ENCODE data around the gene COL5A2. TPM values are rescaled to one million over a fixed set of nuclear protein-coding genes. Genes with fewer than 3 reads are reported as not detected.

COL5A2 gene
- total RNA-seq, 1 donor from 2014 or later: 26.3 TPM

- DNase-seq (no peak), ATAC-seq (no peak)
- Histone ChIP-seq H3K4me1 (no peaks in the 10 kb centered on the region), H3K9me3 (no peaks in the 10 kb centered on the region), H3K27me3 (ENCODE audit: low read depth) (no peaks in the 10 kb centered on the region), H3K36me3 (peaks cover 44% of the 10 kb centered on the region), H3K4me3 (no peak overlapping the region), H3K27ac (no peak overlapping the region)
- no peak for TF ChIP-seq CTCF (IDR thresholded peaks at IDR 0.05)
- intact Hi-C loops (cut with DNase I): no loop called here
These were observed 182.3 kb downstream of the COL5A2 start for GRCh38 chr2:188997263-188997662.

GRCh38 chr2:188993247-188993646 lies 186.3 kb downstream of the COL5A2 start:
- ATAC-seq (no peak), DNase-seq (no peak)
- H3K4me3 ChIP-seq: no peak overlapping the region
- intact Hi-C loops (cut with DNase I): no loop called here
- no peaks in the 10 kb centered on the region for H3K9me3 ChIP-seq
- peaks cover 47% of the 10 kb centered on the region for H3K36me3 ChIP-seq
- no peak overlapping the region for H3K27ac ChIP-seq
- TF ChIP-seq CTCF (IDR thresholded peaks at IDR 0.05): no peak
- H3K4me1 ChIP-seq: no peaks in the 10 kb centered on the region
- H3K27me3 ChIP-seq (ENCODE audit: low read depth): no peaks in the 10 kb centered on the region

GRCh38 chr2:188986839-188987238 lies 192.7 kb downstream of the COL5A2 start:
- intact Hi-C loops (cut with DNase I): no loop called here
- Histone ChIP-seq H3K27ac (no peak overlapping the region), H3K9me3 (no peaks in the 10 kb centered on the region), H3K4me3 (no peak overlapping the region), H3K4me1 (no peaks in the 10 kb centered on the region), H3K36me3 (peaks cover 5% of the 10 kb centered on the region), H3K27me3 (ENCODE audit: low read depth) (no peaks in the 10 kb centered on the region)
- DNase-seq: no peak
- ATAC-seq: no peak
- TF ChIP-seq CTCF (IDR thresholded peaks at IDR 0.05): no peak

GRCh38 chr2:188984680-188985079 lies 194.9 kb downstream of the COL5A2 start:
- DNase-seq (no peak), ATAC-seq (no peak)
- Histone ChIP-seq H3K36me3 (no peaks in the 10 kb centered on the region), H3K9me3 (no peaks in the 10 kb centered on the region), H3K4me3 (no peak overlapping the region), H3K27ac (no peak overlapping the region), H3K4me1 (no peaks in the 10 kb centered on the region), H3K27me3 (ENCODE audit: low read depth) (no peaks in the 10 kb centered on the region)
- intact Hi-C loops (cut with DNase I): no loop called here
- TF ChIP-seq CTCF (IDR thresholded peaks at IDR 0.05): no peak

GRCh38 chr2:188984065-188984491 lies 195.5 kb downstream of the COL5A2 start:
- ATAC-seq: no peak
- TF ChIP-seq CTCF (IDR thresholded peaks at IDR 0.05): no peak
- H3K36me3 ChIP-seq: no peaks in the 10 kb centered on the region
- H3K27ac ChIP-seq: no peak overlapping the region
- no peaks in the 10 kb centered on the region for H3K4me1 ChIP-seq
- intact Hi-C loops (cut with DNase I): no loop called here
- DNase-seq: no peak
- H3K9me3 ChIP-seq: no peaks in the 10 kb centered on the region
- no peak overlapping the region for H3K4me3 ChIP-seq
- no peaks in the 10 kb centered on the region for H3K27me3 ChIP-seq (ENCODE audit: low read depth)

Data from lower lobe of right lung (tissue), 2 donors.